HTERT RPE-1 (cell line): ENCODE results near the gene TALDO1.
"Not testable (repeated sequence)": the region's sequence is repeated elsewhere in the genome, so short reads cannot be mapped to it uniquely, and the experiment has no call there.

Experiments
- in situ Hi-C: fragments of 300-500 bp; cut with MboI; formaldehyde crosslinking; loops from 4 replicates; pipeline ENCODE4 v1.14.3; 2020; ENCODE audit warnings: low sequenced_read_pairs

TALDO1 gene

DNA sequence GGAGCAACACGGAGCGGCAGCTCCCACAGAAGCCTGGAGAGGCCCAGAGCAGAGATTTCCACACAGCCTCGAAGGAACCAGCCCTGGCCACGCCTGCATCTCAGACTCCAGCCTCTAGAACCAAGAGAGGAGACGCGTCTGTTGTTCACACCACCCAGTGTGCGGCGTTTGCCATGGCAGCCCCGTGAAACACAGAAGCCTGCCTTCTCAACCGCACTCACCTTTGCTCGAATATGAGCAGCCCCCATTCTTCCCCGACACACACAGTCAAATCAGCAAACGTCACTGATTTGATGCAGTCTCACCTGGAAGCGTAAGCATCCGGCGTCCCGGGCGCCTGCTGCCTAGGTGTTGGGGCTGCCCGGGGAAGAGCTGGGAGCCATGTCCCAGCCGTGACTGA lies 14.2 kb upstream of the TALDO1 start:
- in situ Hi-C loops = no loop called here

DNA sequence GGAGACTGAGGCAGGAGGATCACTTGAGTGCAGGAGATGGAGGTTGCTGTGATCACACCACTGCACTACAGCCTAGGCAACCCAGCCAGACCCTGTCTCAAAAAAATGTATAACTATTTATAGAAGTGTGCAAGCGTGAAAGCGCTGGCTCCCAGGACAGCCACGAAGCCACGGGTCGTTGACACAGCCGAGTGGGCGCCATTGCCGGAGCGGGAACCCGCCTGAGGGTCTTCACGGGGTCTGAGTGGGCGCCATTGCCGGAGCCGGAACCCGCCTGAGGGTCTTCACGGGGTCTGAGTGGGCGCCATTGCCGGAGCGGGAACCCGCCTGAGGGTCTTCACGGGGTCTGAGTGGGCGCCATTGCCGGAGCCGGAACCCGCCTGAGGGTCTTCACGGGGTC lies 12.7 kb upstream of the TALDO1 start:
- in situ Hi-C loops = not testable (repeated sequence)

DNA sequence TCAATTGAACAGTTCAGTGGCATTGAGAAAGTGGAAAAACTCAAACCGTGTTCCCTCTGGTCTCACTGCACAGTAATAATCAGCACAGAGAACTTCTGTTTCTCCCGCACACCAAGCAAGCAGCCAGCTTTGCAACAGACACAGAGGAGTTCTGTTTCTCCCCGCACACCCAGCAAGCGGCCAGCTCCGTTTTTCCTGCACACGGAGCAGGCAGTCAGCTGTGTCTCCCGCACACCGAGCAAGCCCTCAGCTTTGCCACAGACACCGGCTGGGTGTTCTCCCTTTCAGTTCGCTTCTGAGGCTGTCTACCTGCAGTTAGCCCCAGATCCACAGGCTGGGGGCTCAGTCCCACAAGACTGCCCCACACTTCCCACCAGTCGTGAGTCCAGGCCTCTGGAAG lies 9.9 kb upstream of the TALDO1 start:
- in situ Hi-C loops = no loop called here

DNA sequence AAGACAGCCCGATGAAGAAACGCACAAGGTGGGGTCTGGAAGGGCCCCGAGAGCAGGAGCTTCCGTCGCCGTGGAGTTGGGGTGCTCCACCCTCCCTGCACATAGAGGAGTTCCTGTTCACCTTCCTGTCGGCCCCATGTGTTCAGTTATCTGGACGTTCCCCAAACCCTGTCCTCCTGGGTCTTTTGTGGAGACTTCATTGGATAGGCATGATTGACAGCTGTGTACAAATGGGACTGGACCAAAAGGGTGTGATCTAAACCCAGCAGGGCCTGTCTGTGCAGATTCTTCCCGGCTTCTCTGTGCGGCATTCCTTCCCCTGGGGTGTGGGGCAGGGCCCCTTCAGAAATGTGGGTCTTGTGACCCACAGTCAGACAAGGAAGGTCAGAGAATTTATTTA lies 9.4 kb upstream of the TALDO1 start:
- in situ Hi-C loops = not testable (repeated sequence)

DNA sequence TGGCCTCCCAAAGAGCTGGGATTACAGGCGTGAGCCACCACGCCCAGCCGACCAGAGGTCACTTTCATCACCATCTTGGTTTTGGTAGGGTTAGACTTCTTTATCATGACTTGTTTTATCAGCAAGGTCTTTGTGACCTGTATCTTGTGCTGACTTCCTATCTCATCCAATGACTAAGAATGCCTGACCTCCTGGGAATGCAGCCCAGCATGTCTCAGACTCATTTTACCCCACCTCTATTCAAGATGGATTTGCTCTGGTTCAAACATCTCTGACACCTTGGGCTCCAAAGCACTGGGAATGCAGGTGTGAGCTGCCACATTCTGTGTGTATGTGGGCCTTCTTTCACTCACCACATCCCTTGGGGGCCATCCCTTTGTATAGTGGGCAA lies 5.1 kb upstream of the TALDO1 start:
- in situ Hi-C loops = no loop called here

DNA sequence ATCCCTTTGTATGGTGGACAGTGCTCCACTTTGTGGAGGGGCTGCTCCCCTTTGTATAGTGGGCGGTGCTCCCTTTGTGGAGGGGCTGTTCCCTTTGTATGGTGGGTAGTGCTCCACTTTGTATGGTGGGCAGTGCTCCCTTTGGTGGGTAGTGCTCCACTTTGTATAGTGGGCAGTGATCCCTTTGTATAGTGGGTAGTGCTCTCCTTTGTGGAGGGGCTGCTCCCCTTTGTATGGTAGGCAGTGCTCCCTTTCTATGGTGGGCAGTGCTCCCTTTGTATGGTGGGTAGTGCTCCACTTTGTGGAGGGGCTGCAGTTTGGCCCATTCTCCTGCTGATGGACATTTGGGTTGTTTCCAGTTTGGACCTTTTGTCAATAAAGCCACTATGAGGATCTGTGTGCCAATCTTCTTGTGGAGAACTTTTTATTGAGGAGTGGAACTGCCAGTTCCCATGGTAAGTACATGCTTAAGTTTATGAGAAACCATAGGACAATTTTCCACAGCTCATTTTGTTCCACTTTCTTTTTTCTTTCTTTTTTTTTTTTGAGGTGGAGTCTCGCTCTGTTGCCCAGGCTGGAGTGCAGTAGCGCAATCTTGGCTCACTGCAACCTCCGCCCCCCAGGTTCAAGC lies 4.6 kb upstream of the TALDO1 start:
- in situ Hi-C loops = no loop called here

DNA sequence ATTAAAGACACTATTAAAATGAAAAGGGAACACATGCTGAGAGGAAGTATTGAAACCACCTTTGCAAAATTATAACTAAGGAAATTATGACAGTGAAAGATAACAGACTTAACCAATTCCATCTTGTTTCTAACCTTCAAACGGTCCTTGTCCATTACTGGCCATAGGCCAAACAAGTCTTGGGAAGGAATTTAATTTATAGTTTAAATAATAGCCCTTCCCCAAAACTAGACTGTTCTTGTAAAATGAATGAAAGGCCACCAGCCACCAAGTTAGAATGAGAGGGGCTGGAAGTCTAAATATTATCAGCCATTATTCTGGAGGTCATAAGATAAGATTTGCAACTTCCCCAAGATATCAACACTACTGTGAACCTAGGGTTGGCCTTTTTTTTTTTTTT lies 1.8 kb upstream of the TALDO1 start:
- in situ Hi-C loops = no loop called here

DNA sequence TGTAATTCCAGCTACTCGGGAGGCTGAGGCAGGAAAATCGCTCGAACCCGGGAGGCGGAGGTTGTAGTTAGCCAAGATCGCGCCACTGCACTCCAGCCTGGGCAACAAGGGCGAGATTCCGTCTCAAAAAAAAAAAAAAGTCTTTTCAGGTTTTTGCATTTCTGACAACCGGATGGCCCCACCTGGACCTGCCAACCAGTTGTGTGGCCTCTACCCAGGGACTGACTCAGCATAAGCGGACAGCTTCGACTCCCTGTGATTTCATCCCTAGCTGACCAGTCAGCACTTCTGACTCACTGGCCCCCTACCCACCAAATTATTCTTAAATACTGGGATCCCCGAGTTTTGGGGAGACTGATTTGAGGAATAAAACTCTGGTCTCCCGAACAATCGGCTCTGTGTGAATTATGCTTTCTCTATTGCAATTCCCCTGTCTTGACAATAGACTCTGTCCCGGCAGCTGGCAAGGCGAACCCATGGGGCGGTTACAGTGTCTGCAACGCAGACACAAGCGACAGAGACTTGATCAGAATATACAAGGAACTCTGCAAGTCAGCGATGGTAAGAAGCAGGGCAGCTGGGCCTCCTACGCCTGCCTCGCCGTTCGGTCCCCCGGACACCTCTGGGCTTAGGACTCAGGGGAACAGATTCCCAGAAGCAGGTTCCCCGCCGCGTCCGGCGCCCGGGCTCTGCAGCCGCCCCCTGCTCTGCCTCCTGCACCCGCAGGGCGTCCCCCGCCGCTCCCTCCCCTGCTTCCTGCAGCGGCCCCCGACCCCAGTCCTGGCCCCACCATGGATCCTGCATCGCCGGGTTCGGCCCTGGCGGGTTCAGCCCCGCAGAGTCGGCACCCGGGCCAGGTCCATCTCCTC lies 741 bp upstream of the TALDO1 start:
- in situ Hi-C loops = no loop called here

DNA sequence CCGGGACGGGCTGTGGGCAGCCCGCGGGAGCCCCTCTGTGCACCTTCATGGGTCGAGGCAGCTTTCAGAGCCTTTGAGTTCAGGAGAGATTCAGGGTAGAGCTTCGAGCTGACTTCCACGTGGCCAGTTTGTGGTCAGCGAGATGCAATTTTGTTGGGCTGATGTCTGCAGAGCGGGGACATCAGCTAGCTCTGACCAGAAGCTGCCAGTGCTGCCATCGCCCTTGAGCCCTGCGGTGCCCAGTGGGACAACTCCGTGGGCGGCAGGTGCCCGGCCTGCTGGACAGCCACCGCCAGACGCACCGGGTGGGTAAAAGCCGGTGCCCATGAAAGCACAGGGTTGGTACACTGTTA lies 719 bp downstream of the TALDO1 start:
- in situ Hi-C loops = no loop called here

DNA sequence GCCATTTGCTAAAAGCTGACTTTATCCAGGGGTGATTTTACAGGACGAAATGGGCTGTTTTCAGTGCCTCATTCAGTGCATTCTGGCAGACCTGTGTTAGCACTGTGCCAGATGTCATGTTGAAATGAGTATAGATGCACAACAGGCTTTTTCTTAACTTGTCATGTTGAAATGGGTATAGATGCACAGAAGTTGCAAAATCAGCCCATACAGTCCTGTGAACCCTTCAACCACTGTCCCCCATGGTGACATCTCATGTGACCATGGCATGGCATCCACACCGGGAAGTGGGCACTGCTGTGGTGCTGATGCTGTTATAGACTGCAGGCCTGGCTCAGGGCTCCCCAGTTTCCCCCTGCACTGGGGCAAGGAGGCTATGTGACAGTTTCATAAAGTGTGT lies 2.5 kb downstream of the TALDO1 start:
- in situ Hi-C loops = no loop called here

DNA sequence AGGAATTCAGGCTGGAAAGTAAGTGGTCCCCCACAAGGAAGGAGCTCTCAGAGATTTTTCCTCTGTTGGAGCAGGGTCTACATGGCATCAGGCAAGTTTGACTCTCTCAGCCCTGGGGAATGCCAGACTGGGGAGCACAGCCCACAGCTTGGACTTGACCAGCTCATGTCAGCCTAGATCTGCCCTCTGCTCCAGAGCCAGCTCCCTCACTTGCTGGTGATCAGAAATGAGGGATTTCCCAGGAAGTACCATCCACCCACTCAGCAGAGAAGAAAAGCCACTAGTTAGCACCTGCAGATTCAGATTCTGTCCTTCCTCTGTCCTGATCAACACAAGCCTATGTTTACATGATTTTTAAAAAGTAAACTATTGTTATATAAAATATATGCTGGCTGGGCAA lies 13.0 kb downstream of the TALDO1 start:
- in situ Hi-C loops = no loop called here

DNA sequence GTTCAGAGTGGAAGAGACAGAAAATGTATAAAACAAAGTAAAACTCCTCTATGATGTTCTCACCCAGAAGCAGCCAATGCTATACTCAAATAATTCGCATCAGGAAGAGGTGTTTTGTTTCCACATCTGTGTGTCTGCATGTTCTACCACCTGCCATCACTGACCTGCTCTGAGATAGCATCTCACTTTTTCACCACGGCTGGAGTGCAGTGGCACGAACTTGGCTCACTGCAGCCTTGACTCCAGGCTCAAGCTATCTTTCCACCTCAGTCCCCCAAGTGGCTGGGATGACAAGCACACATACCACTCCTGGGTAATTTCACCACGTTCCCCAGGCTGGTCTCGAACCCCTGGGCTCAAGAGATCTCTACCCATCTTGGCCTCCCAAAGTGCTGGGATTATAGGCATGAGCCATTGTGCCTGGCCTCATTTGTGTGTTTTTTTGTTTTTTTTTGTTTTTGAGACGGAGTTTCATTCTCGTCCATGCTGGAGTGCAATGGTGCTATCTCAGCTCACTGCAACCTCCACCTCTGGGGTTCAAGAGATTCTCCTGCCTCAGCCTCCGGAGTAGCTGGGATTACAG lies 14.4 kb downstream of the TALDO1 start:
- in situ Hi-C loops = no loop called here

DNA sequence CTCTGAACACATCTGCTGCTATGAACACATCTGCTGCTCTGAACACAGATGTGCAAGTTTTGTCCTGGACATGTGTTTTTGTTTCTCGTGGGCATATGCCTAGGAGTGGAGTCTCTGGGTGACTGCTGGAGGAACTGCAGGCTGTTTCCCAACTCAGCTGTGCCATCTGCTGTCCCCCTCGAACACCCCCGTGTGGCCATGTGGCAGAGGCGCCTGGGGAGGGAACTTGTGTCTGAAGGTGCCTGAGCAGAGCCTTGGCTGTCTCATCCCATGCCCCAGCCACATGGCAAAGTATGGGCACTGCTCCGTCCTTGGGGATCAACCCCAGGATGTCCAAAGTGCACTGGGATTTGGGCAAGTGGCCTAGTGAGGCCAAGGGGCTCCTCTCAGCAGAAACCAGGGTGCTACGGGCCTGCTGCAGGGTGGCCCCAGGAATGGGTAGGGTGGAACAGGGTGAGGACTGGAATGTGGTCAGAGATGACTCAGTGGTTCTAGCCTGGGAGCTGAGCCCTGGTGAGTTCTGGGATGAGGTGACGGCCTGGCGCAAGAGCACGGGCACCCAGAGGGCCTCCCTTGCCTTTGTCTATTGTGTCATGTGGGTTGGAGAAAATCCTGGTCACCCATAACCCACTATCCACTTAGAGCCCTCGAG lies 15.3 kb downstream of the TALDO1 start:
- in situ Hi-C loops = no loop called here

DNA sequence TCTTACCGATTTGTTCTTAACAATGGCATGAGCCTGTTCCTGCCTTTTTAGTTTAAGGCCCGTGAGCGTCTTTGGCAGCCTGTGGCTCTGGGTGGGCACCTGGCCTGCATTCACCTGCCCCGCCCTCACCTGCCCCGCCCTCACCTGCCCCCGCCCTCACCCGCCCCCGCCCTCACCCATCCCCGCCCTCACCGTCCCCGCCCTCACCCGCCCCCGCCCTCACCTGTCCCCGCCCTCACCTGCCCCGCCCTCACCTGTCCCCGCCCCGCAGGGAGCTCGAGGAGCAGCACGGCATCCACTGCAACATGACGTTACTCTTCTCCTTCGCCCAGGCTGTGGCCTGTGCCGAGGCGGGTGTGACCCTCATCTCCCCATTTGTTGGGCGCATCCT lies 15.8 kb downstream of the TALDO1 start:
- in situ Hi-C loops = no loop called here

DNA sequence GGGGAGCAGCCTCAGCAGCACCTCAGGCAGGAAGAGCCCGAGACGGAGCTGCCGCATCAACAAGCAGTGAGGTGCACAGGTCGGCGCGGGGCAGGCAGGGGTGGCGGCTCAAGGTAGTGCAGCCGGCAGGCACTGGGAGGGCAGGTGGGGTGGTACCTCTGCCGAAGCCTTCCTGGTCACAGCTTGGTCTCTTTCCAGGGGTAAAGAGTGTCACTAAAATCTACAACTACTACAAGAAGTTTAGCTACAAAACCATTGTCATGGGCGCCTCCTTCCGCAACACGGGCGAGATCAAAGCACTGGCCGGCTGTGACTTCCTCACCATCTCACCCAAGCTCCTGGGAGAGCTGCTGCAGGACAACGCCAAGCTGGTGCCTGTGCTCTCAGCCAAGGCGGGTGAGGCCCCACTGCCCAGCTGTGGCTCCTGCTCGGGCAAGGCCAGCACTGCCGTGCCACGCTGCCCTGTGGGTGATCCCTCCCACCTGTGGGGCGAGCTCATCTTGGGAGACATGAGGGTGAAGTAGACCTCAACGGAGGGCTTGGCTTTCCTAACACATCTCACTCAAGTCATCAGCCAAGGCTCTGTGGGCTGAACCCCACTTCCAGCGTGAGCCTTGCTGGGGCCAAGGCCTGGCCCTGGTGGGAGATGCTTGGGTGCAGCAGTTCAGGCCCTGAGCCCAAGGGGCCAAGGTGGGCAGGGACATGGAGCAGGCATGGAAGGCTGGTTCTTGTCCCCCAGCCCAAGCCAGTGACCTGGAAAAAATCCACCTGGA lies 16.5 kb downstream of the TALDO1 start:
- in situ Hi-C loops = no loop called here

DNA sequence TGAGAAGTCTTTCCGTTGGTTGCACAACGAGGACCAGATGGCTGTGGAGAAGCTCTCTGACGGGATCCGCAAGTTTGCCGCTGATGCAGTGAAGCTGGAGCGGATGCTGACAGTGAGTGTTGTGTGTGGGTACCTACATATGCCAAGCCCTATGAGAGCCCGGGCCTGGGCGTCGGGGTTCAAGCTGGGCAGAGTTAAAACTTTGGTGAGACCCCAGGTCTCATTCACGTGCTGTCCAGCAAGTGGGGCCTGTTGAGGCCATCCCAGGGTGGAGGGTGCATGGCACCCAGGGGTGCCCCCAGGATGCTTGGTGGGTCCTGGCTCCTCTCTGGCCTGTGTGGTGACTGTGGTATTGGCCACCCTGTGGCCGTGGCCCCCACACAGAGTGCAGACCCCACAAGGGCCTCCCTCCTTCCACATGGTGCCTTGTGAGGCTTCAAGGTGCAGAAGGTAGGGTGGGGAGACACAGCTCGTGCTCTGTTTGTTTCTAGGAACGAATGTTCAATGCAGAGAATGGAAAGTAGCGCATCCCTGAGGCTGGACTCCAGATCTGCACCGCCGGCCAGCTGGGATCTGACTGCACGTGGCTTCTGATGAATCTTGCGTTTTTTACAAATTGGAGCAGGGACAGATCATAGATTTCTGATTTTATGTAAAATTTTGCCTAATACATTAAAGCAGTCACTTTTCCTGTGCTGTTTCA lies 17.2 kb downstream of the TALDO1 start:
- in situ Hi-C loops = no loop called here

DNA sequence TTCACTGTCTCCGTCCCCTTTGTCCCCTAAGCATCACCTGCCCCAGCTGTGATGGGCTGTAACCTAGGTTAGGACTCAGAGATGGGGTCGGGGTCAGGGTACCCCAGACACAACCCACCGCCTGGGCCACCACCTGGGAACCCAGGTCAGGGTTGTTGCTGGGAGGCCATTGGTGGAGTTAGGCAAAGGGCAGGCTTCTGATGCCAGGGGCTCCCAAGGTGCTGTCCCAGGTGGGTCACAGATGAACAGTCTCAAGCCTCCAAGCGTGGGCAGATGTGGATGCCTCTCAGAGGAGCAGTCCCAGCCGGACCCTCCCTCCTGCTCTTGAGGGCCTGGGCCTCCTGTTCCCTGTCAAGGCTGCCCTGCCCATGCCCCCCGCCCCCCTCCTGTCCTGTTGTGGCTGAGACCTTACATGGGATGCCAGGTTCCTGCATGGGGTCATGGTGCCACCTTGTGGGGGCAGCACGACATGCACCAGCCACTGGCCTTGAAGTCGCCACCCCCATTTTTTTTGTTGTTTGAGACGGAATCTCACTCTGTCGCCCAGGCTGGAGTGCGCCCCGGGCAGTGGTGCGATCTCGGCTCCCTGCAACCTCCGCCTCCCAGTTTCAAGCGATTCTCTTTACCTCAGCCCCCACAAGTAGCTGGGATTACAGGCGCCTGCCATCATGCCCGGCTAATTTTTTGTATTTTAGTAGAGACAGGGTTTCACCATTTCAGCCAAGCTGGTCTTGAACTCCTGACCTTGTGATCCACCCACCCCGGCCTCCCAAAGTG lies 17.9 kb downstream of the TALDO1 start:
- in situ Hi-C loops = no loop called here

DNA sequence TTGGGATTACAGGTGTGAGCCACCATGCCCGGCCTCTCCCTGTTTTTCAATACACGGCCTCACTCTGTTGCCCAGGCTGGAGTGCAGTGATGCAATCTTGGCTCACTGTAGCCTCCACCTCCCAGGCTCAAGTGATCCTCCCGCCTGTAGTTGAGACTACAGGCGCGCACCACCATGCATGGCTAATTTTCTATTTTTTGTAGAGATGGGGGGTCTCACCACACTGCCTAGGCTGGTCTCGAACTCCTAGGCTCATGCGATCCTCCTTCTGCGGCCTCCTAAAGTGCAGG lies 18.5 kb downstream of the TALDO1 start:
- in situ Hi-C loops = no loop called here

DNA sequence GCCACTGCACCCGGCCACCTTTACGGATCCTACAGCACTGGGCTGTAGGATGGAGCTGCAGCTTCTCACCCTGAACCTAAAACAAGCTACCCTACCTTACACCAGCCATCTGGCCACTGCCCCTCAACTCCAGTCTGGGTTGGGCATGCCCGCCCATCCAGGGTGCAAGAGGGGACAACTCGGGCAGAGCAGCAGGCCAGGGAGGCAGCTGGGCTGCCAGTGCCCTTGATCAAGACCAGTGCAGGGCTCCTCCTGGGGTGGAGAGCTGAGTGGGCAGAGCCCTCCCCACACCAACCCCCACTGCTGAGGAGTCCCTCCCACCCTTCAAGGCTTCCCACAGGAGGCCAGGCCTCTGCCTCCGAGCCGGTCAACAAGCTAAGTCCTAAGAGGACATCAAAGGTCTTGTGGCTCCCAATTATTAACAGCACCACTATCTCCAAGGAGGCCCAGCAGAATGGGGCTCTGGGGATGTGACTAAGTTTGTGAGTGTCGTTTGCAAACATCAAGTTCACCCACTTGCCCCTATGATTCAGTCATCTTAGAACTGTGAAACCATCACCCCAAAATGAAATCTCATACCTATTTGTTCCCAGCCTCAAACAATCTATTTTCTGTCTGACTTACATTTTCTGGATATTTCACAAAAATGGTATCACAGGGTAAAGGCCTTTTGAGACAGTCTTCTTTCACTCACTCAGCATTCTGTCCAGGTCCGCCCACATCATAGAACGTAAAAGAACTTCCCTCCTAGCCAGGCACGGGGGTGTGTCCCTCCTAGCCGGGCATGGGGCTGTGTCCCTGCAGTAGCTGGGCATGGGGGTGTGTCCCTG lies 19.1 kb downstream of the TALDO1 start:
- in situ Hi-C loops = no loop called here
